Natural killer cell (primary cell): Measurements from ENCODE around the gene MME. TPM values are rescaled to one million over a fixed set of nuclear protein-coding genes. Genes with fewer than 3 reads are reported as not detected.

Source experiments
- ATAC-seq, 3 donors: fragments of 150-1000 bp in 2 of 3; fragments of 200-7000 bp in 1 of 3; cut with Tn5 transposase; 1 replicate in 1 of 3; 2 replicates in 2 of 3; pipeline ENCODE4 v1.10.0; 2021; ENCODE audit warnings: mild to moderate bottlenecking in 2 of 3, moderate library complexity in 2 of 3
- DNase-seq, 2 donors: peaks; one replicate each; pipeline versions ENCODE4 v3.0.0 to v3.0.0-alpha.2; 2013 to 2021; ENCODE audit warnings: mixed read lengths in 1 of 2
- H3K27ac ChIP-seq: one replicate; pipeline ENCODE4 v1.5.1; 2013; ENCODE audit warnings: mild to moderate bottlenecking, low read length
- H3K27me3 ChIP-seq: one replicate; pipeline ENCODE4 v1.6.1; 2013; ENCODE audit warnings: low read length; ENCODE audit not compliant: control insufficient read depth, insufficient read depth
- H3K36me3 ChIP-seq: one replicate; pipeline ENCODE4 v1.6.1; 2013; ENCODE audit warnings: low read length; ENCODE audit not compliant: control insufficient read depth, insufficient read depth
- H3K4me1 ChIP-seq: one replicate; pipeline ENCODE4 v1.6.1; 2013; ENCODE audit warnings: low read length; ENCODE audit not compliant: control insufficient read depth, insufficient read depth
- H3K4me3 ChIP-seq: one replicate; pipeline ENCODE4 v1.5.1; 2013; ENCODE audit warnings: low read length
- H3K9me3 ChIP-seq: one replicate; pipeline ENCODE4 v1.6.1; 2013; ENCODE audit warnings: low read length; ENCODE audit not compliant: control insufficient read depth, insufficient read depth
- H3K27ac Mint-ChIP-seq, 2 donors: one replicate each; pipeline ENCODE4 v1.8.0; 2022; ENCODE audit warnings: mild to moderate bottlenecking in 2 of 2, mixed read lengths in 2 of 2, moderate library complexity in 1 of 2
- H3K27me3 Mint-ChIP-seq, 2 donors: one replicate each; pipeline ENCODE4 v1.8.0; 2022; ENCODE audit warnings: low read depth in 2 of 2, mixed read lengths in 2 of 2
- H3K36me3 Mint-ChIP-seq: one replicate; pipeline ENCODE4 v1.8.0; 2022; ENCODE audit warnings: mixed read lengths
- H3K4me1 Mint-ChIP-seq, 2 donors: one replicate each; pipeline ENCODE4 v1.8.0; 2022; ENCODE audit warnings: mixed read lengths in 2 of 2
- H3K4me3 Mint-ChIP-seq: one replicate; pipeline ENCODE4 v1.8.0; 2022; ENCODE audit warnings: mild to moderate bottlenecking, moderate library complexity, mixed read lengths
- H3K9me3 Mint-ChIP-seq, 2 donors: one replicate each; pipeline ENCODE4 v1.8.0; 2022; ENCODE audit warnings: mixed read lengths in 2 of 2
- WGBS: methylation state at CpG from one replicate; pipeline ENCODE4 v1.1.7; 2013; ENCODE audit warnings: missing lambda C conversion rate; ENCODE audit not compliant: insufficient coverage; 5-methylcytosine and 5-hydroxymethylcytosine counted together
- intact Hi-C: fragments of 100-400 bp; cut with micrococcal nuclease; formaldehyde crosslinking; loops from one replicate; pipeline ENCODE4 v1.14.2; 2022
- total RNA-seq, 4 donors: library from RNA; stranded (reverse); fragments of 120-200 nt in 1 of 4; gene quantifications; one replicate each; pipeline versions ENCODE4 v1.2.3 to v1.2.4, GENCODE V29; 2013 to 2022
- TF ChIP-seq, protein P1 (sequence below): fragments of 200-600 bp; IDR thresholded peaks from one replicate; pipeline ENCODE4 v1.8.0; 2022; ENCODE audit warnings: antibody characterized with exemption

Gene MME
- total RNA-seq, 3 donors from 2014 or later (not counting 1 experiment from before 2014, with no cell fraction given), result 0.16 to 6.1 TPM; not detected in 1

DNA sequence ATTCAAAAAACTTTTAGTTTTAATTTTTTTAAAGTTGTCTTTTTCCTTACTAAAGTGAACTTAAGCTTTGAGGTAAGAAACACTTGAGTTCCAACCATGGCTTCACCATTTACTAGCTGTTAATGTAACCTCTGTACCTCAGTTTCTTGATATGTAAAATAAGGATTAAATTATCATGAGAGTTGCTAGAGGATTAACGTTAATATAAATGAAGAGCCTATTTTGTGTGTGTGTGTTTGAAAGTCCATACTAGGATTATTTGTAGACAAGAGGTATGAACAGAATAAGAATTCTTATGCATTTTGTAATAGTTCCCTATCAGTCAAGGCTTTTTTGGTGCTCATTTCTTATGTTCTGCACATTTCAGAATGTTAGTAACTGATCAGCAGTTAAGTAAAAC, 93.7 kb downstream of the MME start:
- no peaks in the 10 kb centered on the region for H3K27me3 Mint-ChIP-seq
- peaks cover 0 to 2% of the 10 kb centered on the region in 2 donors for H3K4me1 Mint-ChIP-seq
- no peak for DNase-seq
- H3K4me3 ChIP-seq, result no peak overlapping the region
- no peak overlapping the region for H3K27ac Mint-ChIP-seq
- WGBS, result 100% methylated on average over 1 of the region's 1 CpG
- ATAC-seq, result no peak
- TF ChIP-seq, protein P1, sequence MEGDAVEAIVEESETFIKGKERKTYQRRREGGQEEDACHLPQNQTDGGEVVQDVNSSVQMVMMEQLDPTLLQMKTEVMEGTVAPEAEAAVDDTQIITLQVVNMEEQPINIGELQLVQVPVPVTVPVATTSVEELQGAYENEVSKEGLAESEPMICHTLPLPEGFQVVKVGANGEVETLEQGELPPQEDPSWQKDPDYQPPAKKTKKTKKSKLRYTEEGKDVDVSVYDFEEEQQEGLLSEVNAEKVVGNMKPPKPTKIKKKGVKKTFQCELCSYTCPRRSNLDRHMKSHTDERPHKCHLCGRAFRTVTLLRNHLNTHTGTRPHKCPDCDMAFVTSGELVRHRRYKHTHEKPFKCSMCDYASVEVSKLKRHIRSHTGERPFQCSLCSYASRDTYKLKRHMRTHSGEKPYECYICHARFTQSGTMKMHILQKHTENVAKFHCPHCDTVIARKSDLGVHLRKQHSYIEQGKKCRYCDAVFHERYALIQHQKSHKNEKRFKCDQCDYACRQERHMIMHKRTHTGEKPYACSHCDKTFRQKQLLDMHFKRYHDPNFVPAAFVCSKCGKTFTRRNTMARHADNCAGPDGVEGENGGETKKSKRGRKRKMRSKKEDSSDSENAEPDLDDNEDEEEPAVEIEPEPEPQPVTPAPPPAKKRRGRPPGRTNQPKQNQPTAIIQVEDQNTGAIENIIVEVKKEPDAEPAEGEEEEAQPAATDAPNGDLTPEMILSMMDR, result no peak
- H3K4me1 ChIP-seq, result no peaks in the 10 kb centered on the region
- H3K4me3 Mint-ChIP-seq, result no peak overlapping the region
- no peaks in the 10 kb centered on the region for H3K36me3 Mint-ChIP-seq
- intact Hi-C loops, result no loop called here
- H3K27ac ChIP-seq, result no peak overlapping the region
- peaks cover 0 to 2% of the 10 kb centered on the region in 2 donors for H3K9me3 Mint-ChIP-seq
- H3K27me3 ChIP-seq, result no peaks in the 10 kb centered on the region
- no peaks in the 10 kb centered on the region for H3K36me3 ChIP-seq
- no peaks in the 10 kb centered on the region for H3K9me3 ChIP-seq

DNA sequence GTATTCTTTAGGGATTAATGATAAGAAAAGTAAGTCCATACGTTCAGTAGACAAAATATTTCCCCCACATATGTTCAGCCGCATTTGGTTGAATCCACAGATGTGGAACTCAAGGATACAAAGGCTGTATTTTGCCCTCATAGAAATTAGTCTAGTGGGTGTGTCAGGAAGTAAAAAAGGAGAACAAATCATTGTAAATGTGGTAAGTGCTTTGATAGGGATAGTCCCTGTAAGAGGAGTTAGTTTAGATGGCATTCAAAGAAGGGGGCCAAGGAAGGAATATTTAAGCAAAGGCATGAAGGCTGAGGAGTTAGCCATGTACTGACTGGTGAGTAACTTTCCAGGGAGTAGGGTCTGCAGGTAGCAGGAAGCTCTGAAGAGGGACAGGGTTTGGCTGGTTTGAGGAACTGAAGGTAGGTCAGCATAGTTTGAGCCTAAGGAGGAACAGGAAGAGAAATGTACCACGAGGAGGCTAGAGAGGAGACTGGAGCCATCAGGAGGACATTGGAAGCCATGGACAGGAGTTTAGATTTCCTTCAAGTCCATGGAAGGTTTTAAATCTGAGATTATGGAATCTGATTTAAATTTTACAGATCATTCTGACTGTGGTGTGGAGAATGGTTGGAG, 98.8 kb downstream of the MME start:
- no peak overlapping the region for H3K27ac ChIP-seq
- H3K9me3 ChIP-seq, result no peaks in the 10 kb centered on the region
- TF ChIP-seq, protein P1, result no peak
- WGBS, result 51% methylated on average over 2 of the region's 3 CpGs
- no peaks in the 10 kb centered on the region for H3K4me1 ChIP-seq
- peaks cover 0 to 4% of the 10 kb centered on the region in 2 donors for H3K9me3 Mint-ChIP-seq
- DNase-seq (no peak), ATAC-seq (no peak)
- H3K27me3 Mint-ChIP-seq, result no peaks in the 10 kb centered on the region
- H3K4me1 Mint-ChIP-seq, result peaks cover 4 to 8% of the 10 kb centered on the region in 2 donors
- no peaks in the 10 kb centered on the region for H3K27me3 ChIP-seq
- intact Hi-C loops, result no loop called here
- no peak overlapping the region for H3K27ac Mint-ChIP-seq
- no peak overlapping the region for H3K4me3 ChIP-seq
- no peaks in the 10 kb centered on the region for H3K36me3 ChIP-seq
- no peaks in the 10 kb centered on the region for H3K36me3 Mint-ChIP-seq
- H3K4me3 Mint-ChIP-seq, result no peak overlapping the region

DNA sequence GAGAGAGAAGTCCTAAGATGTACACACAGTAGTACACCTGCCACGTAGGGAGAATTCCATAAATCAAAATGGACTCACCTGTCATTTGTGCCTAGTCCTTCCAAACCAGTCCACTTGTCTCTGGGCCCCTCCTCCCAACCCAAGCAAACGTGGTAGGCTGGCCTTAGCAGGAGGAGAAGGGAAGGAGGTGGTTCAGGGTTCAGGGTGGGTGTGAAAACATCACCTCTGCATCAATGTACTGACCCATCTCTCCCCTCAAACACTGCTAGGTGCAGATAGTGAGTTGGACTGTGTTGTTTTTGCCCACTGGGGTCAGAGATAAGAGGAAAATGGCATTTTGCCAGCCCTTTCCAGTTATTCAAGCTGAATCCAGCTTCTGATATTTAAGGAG, 99.3 kb downstream of the MME start:
- no peak overlapping the region for H3K27ac ChIP-seq
- intact Hi-C loops, result no loop called here

More for the DNA sequence above, 99.3 kb downstream of the MME start:
- H3K4me1 ChIP-seq, result peaks cover under 1% of the 10 kb centered on the region
- Mint-ChIP-seq H3K4me1 (peaks cover 9 to 13% of the 10 kb centered on the region in 2 donors), H3K27me3 (no peaks in the 10 kb centered on the region), H3K27ac (no peak overlapping the region), H3K4me3 (no peak overlapping the region), H3K9me3 (peaks cover 0 to 4% of the 10 kb centered on the region in 2 donors), H3K36me3 (no peaks in the 10 kb centered on the region)
- H3K9me3 ChIP-seq, result no peaks in the 10 kb centered on the region
- H3K27me3 ChIP-seq, result no peaks in the 10 kb centered on the region
- no peaks in the 10 kb centered on the region for H3K36me3 ChIP-seq
- no peak for ATAC-seq
- TF ChIP-seq, protein P1, result no peak
- no peak overlapping the region for H3K4me3 ChIP-seq
- no peak for DNase-seq
- no CpG with 5 or more reads among the region's 2 CpGs for WGBS
